Upper lobe of right lung (tissue), 1 donor: Measurements from ENCODE around the gene OR5M8. TPM values are rescaled to one million over a fixed set of nuclear protein-coding genes. Genes with fewer than 3 reads are reported as not detected.

Experiments used
- ATAC-seq: fragments of 200-7000 bp; cut with Tn5 transposase; one replicate; pipeline ENCODE4 v1.9.1; 2020; ENCODE audit warnings: mild to moderate bottlenecking, moderate library complexity
- DNase-seq: peaks from one replicate; pipeline ENCODE4 v3.0.0-alpha.2; 2020
- H3K27ac ChIP-seq: fragments of 200-600 bp; one replicate; pipeline ENCODE4 v1.8.0; 2022
- H3K27me3 ChIP-seq: fragments of 200-600 bp; one replicate; pipeline ENCODE4 v1.8.0; 2022; ENCODE audit warnings: mild to moderate bottlenecking
- H3K36me3 ChIP-seq: fragments of 200-600 bp; one replicate; pipeline ENCODE4 v1.8.0; 2022
- H3K4me1 ChIP-seq: fragments of 200-600 bp; one replicate; pipeline ENCODE4 v1.8.0; 2022
- H3K4me3 ChIP-seq: fragments of 200-600 bp; one replicate; pipeline ENCODE4 v1.8.0; 2022; ENCODE audit warnings: mild to moderate bottlenecking
- H3K9me3 ChIP-seq: fragments of 200-600 bp; one replicate; pipeline ENCODE4 v1.8.0; 2022
- intact Hi-C: fragments of 100-400 bp; cut with DNase I; formaldehyde crosslinking; loops from one replicate; pipeline ENCODE4 v1.11.0; 2022
- total RNA-seq: library from RNA; stranded (reverse); fragmentation: NEBNext Ultra II Directional; extraction: Animal tissue kit (Norgen Biotek cat#: 25700); gene quantifications from one replicate; pipeline ENCODE4 v1.2.1, GENCODE V29; 2021
- TF ChIP-seq, protein P1 (sequence below): fragments of 200-600 bp; IDR thresholded peaks from one replicate; pipeline ENCODE4 v1.8.0; 2022; ENCODE audit warnings: antibody characterized with exemption
- donor health status: DM: no; HTN: yes; CAD: no; lungs with severe emphysema.

Gene OR5M8
- total RNA-seq, 1 donor from 2014 or later = not detected

DNA sequence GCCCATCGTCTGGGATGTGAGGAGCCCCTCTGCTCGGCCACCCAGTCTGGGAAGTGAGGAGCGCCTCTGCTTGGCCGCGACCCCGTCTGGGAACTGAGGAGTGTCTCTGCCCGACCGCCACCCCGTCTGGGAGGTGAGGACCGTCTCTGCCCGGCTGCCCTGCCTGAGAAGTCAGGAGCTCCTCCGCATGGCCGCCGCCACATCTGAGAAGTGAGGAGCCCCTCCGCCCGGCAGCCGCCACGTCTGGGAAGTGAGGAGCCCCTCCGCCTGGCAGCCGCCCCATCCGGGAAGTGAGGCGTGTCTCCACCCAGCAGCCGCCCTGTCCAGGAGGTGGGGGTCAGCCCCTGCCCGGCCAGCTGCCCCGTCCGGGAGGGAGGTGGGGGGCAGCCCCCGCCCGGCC lies 5.8 kb upstream of the OR5M8 start:
- no peak for DNase-seq
- intact Hi-C loops = no loop called here
- no peak for ATAC-seq

DNA sequence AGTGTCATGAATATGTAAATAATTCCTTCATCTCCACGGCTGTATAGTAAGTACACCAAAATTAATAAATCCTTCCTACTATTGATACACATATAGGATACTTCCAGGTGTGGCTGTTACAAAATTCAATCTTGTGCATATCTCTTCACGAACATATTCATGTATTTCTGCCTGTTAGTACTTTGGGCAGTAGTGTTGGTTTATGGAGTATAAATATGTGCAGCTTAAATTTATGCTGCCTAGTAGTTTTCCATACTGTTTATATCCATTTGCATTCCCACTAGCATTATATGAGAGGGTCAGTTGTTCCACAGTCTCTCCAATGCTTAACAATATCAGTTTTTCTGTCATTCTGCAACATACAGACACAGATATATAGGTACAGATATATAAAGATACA lies 3.9 kb upstream of the OR5M8 start:
- ATAC-seq (no peak), DNase-seq (no peak)
- Histone ChIP-seq H3K9me3 (no peaks in the 10 kb centered on the region), H3K36me3 (no peaks in the 10 kb centered on the region), H3K4me3 (no peak overlapping the region), H3K4me1 (no peaks in the 10 kb centered on the region), H3K27ac (no peak overlapping the region), H3K27me3 (no peaks in the 10 kb centered on the region)
- TF ChIP-seq, protein P1, sequence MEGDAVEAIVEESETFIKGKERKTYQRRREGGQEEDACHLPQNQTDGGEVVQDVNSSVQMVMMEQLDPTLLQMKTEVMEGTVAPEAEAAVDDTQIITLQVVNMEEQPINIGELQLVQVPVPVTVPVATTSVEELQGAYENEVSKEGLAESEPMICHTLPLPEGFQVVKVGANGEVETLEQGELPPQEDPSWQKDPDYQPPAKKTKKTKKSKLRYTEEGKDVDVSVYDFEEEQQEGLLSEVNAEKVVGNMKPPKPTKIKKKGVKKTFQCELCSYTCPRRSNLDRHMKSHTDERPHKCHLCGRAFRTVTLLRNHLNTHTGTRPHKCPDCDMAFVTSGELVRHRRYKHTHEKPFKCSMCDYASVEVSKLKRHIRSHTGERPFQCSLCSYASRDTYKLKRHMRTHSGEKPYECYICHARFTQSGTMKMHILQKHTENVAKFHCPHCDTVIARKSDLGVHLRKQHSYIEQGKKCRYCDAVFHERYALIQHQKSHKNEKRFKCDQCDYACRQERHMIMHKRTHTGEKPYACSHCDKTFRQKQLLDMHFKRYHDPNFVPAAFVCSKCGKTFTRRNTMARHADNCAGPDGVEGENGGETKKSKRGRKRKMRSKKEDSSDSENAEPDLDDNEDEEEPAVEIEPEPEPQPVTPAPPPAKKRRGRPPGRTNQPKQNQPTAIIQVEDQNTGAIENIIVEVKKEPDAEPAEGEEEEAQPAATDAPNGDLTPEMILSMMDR = no peak
- intact Hi-C loops = no loop called here

More for the DNA sequence above, 5.8 kb upstream of the OR5M8 start:
- Histone ChIP-seq H3K4me1 (no peaks in the 10 kb centered on the region), H3K27me3 (no peaks in the 10 kb centered on the region), H3K4me3 (no peak overlapping the region), H3K36me3 (no peaks in the 10 kb centered on the region), H3K27ac (no peak overlapping the region), H3K9me3 (no peaks in the 10 kb centered on the region)
- TF ChIP-seq, protein P1 = no peak

DNA sequence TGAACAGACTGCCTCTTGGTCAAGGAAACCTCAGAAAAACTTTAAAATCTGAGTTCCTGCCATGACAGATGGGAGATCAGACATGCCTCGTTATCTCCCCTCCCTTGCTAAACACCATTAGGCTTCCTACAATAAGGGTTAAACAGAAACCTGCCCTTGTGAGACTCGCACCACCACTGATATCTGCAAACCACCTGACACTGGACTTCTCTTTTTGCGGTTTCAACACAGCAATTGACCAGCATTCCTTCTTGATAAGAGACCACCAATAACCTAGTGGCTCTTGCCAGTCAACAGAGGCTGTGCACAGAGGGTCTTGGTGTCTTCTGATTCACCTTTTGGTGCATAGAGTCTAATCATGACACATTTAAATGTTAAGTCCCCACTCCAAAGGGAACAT lies 4.4 kb downstream of the OR5M8 start:
- DNase-seq (no peak), ATAC-seq (no peak)
- H3K27ac ChIP-seq = no peak overlapping the region
- no peaks in the 10 kb centered on the region for H3K36me3 ChIP-seq
- H3K4me3 ChIP-seq = no peak overlapping the region
- TF ChIP-seq, protein P1 = no peak
- H3K4me1 ChIP-seq = no peaks in the 10 kb centered on the region
- intact Hi-C loops = no loop called here
- H3K9me3 ChIP-seq = no peaks in the 10 kb centered on the region
- no peaks in the 10 kb centered on the region for H3K27me3 ChIP-seq

DNA sequence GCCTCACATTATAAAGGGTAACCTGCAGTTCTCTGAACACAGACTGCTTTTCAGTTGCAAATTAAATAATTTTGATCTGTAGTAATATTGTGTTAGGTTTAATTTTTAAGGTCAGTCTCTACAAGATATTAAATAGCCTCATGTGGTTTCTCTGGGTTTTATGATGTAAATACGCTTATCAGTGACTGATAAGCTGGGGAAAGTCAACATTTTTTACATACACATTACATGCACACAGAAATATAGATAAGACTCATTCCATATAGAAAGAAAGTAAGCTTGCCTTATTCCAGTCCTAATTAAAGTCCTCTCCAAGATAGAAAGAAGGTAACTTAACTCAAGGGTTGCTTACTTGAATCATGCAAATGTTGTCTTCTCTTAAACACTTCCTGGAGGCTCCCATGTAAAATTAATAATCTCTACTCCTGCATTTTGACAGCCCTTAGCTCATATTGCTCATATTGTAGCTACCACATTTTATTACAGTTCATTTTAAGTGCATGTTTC lies 16.4 kb downstream of the OR5M8 start:
- intact Hi-C loops = no loop called here

DNA sequence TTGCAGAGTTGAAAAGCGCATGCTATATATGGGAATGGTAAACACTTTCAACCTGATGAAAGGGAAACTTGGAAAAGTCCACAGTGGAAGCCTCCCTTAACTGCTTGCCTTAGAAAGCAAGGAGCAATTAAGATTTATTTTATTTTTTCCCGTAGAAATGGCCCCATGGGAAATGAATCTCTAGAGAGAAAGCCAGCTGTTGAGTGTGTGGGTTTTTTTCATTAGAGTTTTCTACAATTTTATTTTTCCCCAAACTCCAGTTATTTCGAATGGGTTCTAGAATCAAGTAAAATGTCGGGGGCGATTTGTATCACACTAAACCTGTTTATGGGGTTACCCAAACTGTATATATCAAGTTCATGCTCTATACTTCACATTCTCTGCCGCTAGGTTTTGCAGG lies 17.9 kb downstream of the OR5M8 start, which contains the start of gene OR5M3:
TSS of gene OR5M3 (minus strand) at position 101 of the 400 bp plus-strand sequence. CDS start 2,855 bp downstream, outside the sequence.
- Histone ChIP-seq H3K27ac (no peak within 1 kb of the TSS), H3K36me3 (no peaks in the 10 kb centered on the region), H3K27me3 (no peaks in the 10 kb centered on the region), H3K4me3 (no peak within 1 kb of the TSS), H3K4me1 (no peaks in the 10 kb centered on the region), H3K9me3 (no peaks in the 10 kb centered on the region)
- ATAC-seq = no peak
- DNase-seq = no peak
- TF ChIP-seq, protein P1 = no peak
- intact Hi-C loops = no loop called here

More for the DNA sequence above, 16.4 kb downstream of the OR5M8 start:
- Histone ChIP-seq H3K4me3 (no peak overlapping the region), H3K36me3 (no peaks in the 10 kb centered on the region), H3K27me3 (no peaks in the 10 kb centered on the region), H3K27ac (no peak overlapping the region), H3K9me3 (no peaks in the 10 kb centered on the region), H3K4me1 (no peaks in the 10 kb centered on the region)
- TF ChIP-seq, protein P1 = no peak
- ATAC-seq = no peak
- no peak for DNase-seq

- intact Hi-C loops = no loop called here
- DNase-seq = no peak
- Histone ChIP-seq H3K4me1 (no peaks in the 10 kb centered on the region), H3K9me3 (no peaks in the 10 kb centered on the region), H3K4me3 (no peak overlapping the region), H3K36me3 (no peaks in the 10 kb centered on the region), H3K27ac (no peak overlapping the region), H3K27me3 (no peaks in the 10 kb centered on the region)
- TF ChIP-seq, protein P1 = no peak
- ATAC-seq = no peak
Measured at GRCh38 chr11:56457076-56457475, 34.1 kb downstream of the OR5M8 start.
